ENCODE measurements around the gene IMP4.

Gene IMP4

GRCh38 chr2:130351711-130352110 lies 9.0 kb downstream of the IMP4 start:
- no peak for DNase-seq (ENCODE audit: low read depth)
- H3K4me3 ChIP-seq (ENCODE audit: low read length), result no peak overlapping the region
- no peak for TF ChIP-seq CTCF (conservative IDR thresholded peaks at IDR 0.05; ENCODE audit: low read depth, low read length)

- DNase-seq (ENCODE audit: low read depth), result no peak
- H3K4me3 ChIP-seq (ENCODE audit: low read length), result no peak overlapping the region
These were observed 9.5 kb downstream of the IMP4 start for GRCh38 chr2:130352237-130352636.

GRCh38 chr2:130353291-130354138 lies 10.8 kb downstream of the IMP4 start:
- H3K4me3 ChIP-seq (ENCODE audit: low read length), result no peak overlapping the region
- DNase-seq (ENCODE audit: low read depth), result no peak
- no peak for TF ChIP-seq CTCF (conservative IDR thresholded peaks at IDR 0.05; ENCODE audit: low read depth, low read length)

More at GRCh38 chr2:130352237-130352636, 9.5 kb downstream of the IMP4 start:
- no peak for TF ChIP-seq CTCF (conservative IDR thresholded peaks at IDR 0.05; ENCODE audit: low read depth, low read length)

- no peak for TF ChIP-seq CTCF (conservative IDR thresholded peaks at IDR 0.05; ENCODE audit: low read depth, low read length)
- H3K4me3 ChIP-seq (ENCODE audit: low read length), result no peak overlapping the region
- no peak for DNase-seq (ENCODE audit: low read depth)
These were observed 11.4 kb downstream of the IMP4 start for GRCh38 chr2:130354139-130354428.

- TF ChIP-seq CTCF (conservative IDR thresholded peaks at IDR 0.05; ENCODE audit: low read depth, low read length), result no peak
- peak overlapping the region; percentile 50 for H3K4me3 ChIP-seq (ENCODE audit: low read length)
- DNase-seq (ENCODE audit: low read depth), result no peak
These were observed 12.5 kb downstream of the IMP4 start for GRCh38 chr2:130355172-130355577.

- TF ChIP-seq CTCF (conservative IDR thresholded peaks at IDR 0.05; ENCODE audit: low read depth, low read length), result peak; percentile 34
- H3K4me3 ChIP-seq (ENCODE audit: low read length), result peak within 1 kb of the TSS; percentile 50
- DNase-seq (ENCODE audit: low read depth), result peak; percentile 28
These were observed 13.1 kb downstream of the IMP4 start, which contains the start of gene PTPN18 for GRCh38 chr2:130355578-130356431. Gene PTPN18 (plus strand): TSS chr2:130356056. CDS start chr2:130356108, 52 bp downstream.

All from retinal pigment epithelial cell (primary cell).